Measurements from ENCODE around the gene ALDH1L1.

The ALDH1L1 gene

DNA sequence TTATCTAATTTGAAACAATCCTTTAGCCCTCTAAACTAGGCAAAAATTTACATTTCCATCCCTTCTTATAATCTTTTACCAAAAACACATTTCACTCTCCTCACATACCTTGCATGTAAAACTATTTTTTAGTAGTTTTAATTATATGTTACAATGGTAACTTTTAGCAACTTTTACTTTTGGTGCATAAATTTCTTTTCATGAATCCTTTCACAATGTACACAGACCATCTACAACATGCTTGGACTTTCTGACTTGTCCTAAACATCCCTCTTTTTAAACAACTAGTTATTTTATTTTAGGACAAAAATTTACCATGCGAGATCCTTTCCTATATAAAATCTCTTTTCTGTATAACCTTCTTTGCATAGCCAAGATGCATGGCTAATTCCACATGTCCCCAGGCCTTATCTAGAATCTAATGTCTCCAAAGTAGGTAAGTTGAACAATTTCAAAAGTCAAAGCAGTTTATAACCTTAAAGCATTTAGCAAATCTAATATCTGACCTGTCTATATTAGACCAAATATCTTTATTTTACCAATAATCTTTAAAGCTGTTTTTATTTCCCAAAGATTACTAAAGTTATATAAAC is 14.4 kb upstream of the ALDH1L1 start:
- no peaks in the 10 kb centered on the region for H4K20me1 ChIP-seq (ENCODE audit: insufficient read depth)
- no peak overlapping the region for H3K4me2 ChIP-seq
- H3K79me2 ChIP-seq (ENCODE audit: insufficient read depth, low read depth) = no peaks in the 10 kb centered on the region
- TF ChIP-seq CTCF (conservative IDR thresholded peaks at IDR 0.05; ENCODE audit: low read depth, low read length) = no peak
- H3K4me3 ChIP-seq (IDR thresholded peaks at IDR 0.05; ENCODE audit: insufficient read depth, low read depth, low read length) = no peak overlapping the region
- H3K9ac ChIP-seq = no peak overlapping the region
- H3K27me3 ChIP-seq (ENCODE audit: insufficient read depth, low read depth) = no peaks in the 10 kb centered on the region
- no peak overlapping the region for H2AFZ ChIP-seq (ENCODE audit: low read depth)
- H3K27ac ChIP-seq = no peak overlapping the region
- H3K36me3 ChIP-seq (ENCODE audit: insufficient read depth) = no peaks in the 10 kb centered on the region
- H3K4me1 ChIP-seq (ENCODE audit: low read depth, poor library complexity, severe bottlenecking) = no peaks in the 10 kb centered on the region

GRCh38 chr3:126191246-126191645 is 10.9 kb upstream of the ALDH1L1 start:
- no peaks in the 10 kb centered on the region for H3K27me3 ChIP-seq (ENCODE audit: insufficient read depth, low read depth)
- H2AFZ ChIP-seq (ENCODE audit: low read depth) = no peak overlapping the region
- H3K4me2 ChIP-seq = no peak overlapping the region
- H3K79me2 ChIP-seq (ENCODE audit: insufficient read depth, low read depth) = no peaks in the 10 kb centered on the region
- H3K9ac ChIP-seq = no peak overlapping the region
- H4K20me1 ChIP-seq (ENCODE audit: insufficient read depth) = no peaks in the 10 kb centered on the region
- H3K27ac ChIP-seq = no peak overlapping the region
- no peak for TF ChIP-seq CTCF (conservative IDR thresholded peaks at IDR 0.05; ENCODE audit: low read depth, low read length)
- H3K4me3 ChIP-seq (IDR thresholded peaks at IDR 0.05; ENCODE audit: insufficient read depth, low read depth, low read length) = no peak overlapping the region
- no peaks in the 10 kb centered on the region for H3K4me1 ChIP-seq (ENCODE audit: low read depth, poor library complexity, severe bottlenecking)
- no peaks in the 10 kb centered on the region for H3K36me3 ChIP-seq (ENCODE audit: insufficient read depth)

DNA sequence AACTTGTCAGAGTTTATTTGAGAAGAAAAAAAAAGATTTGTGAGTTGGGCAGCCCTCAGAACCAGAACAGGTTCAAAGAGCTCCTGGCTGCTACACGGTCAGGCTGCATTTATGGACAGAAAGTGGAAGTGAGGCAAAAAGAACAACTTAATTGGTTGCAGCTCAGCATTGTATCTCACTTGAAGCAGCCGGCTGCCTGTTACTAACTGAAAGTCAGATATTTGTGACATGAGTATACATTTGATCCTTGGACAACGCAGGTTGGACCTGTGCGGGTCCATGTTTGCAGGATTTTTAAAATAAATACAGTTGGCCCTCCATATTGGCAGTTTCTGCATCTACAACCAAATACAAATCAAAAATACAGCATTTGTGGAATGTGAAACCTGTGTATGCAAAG is 7.5 kb upstream of the ALDH1L1 start:
- Histone ChIP-seq H3K27me3 (ENCODE audit: insufficient read depth, low read depth) (no peaks in the 10 kb centered on the region), H3K4me3 (IDR thresholded peaks at IDR 0.05; ENCODE audit: insufficient read depth, low read depth, low read length) (no peak overlapping the region), H3K27ac (no peak overlapping the region), H2AFZ (ENCODE audit: low read depth) (no peak overlapping the region), H3K9ac (no peak overlapping the region), H3K4me1 (ENCODE audit: low read depth, poor library complexity, severe bottlenecking) (no peaks in the 10 kb centered on the region), H4K20me1 (ENCODE audit: insufficient read depth) (no peaks in the 10 kb centered on the region), H3K36me3 (ENCODE audit: insufficient read depth) (no peaks in the 10 kb centered on the region), H3K4me2 (no peak overlapping the region), H3K79me2 (ENCODE audit: insufficient read depth, low read depth) (no peaks in the 10 kb centered on the region)
- TF ChIP-seq CTCF (conservative IDR thresholded peaks at IDR 0.05; ENCODE audit: low read depth, low read length) = no peak

DNA sequence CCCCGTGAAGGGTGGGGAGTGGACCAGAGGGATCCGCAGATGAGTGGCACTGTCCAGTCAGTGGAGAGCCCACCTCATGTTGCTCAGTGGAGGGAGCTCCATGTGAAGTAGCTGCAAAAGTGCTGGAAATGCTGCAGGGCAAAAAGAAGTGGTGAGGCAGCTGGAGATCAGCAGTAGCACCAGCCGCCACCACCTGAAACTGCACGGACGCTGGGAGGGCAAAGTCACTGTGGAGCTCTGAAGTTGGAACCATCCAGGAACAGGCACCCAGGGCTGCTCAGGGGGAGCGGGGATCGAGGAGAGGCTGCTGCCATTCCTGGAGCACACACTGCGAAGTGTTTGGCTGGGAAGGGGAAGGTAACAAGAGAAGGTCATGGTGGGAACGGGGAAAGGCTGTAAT is 6.4 kb upstream of the ALDH1L1 start:
- H3K4me1 ChIP-seq (ENCODE audit: low read depth, poor library complexity, severe bottlenecking) = no peaks in the 10 kb centered on the region
- H3K79me2 ChIP-seq (ENCODE audit: insufficient read depth, low read depth) = no peaks in the 10 kb centered on the region
- no peak overlapping the region for H3K4me2 ChIP-seq
- no peak for TF ChIP-seq CTCF (conservative IDR thresholded peaks at IDR 0.05; ENCODE audit: low read depth, low read length)
- no peak overlapping the region for H3K27ac ChIP-seq
- no peaks in the 10 kb centered on the region for H4K20me1 ChIP-seq (ENCODE audit: insufficient read depth)
- no peak overlapping the region for H3K4me3 ChIP-seq (IDR thresholded peaks at IDR 0.05; ENCODE audit: insufficient read depth, low read depth, low read length)
- no peak overlapping the region for H2AFZ ChIP-seq (ENCODE audit: low read depth)
- no peaks in the 10 kb centered on the region for H3K36me3 ChIP-seq (ENCODE audit: insufficient read depth)
- no peaks in the 10 kb centered on the region for H3K27me3 ChIP-seq (ENCODE audit: insufficient read depth, low read depth)
- H3K9ac ChIP-seq = no peak overlapping the region

Data from KMS-11 (cell line).